Activated CD4-positive, CD25-positive, alpha-beta regulatory T cell treated with anti-CD3 and anti-CD28 coated beads, Interleukin-2, amount 50 U/mL, for 72 hours (primary cell): Measurements from ENCODE around the gene GOLGA5.
"Not testable (repeated sequence)": the region's sequence is repeated elsewhere in the genome, so short reads cannot be mapped to it uniquely, and the experiment has no call there.

ENCODE experiments used
- DNase-seq: peaks from one replicate; pipeline ENCODE4 v3.0.0; 2021

GOLGA5 gene

DNA sequence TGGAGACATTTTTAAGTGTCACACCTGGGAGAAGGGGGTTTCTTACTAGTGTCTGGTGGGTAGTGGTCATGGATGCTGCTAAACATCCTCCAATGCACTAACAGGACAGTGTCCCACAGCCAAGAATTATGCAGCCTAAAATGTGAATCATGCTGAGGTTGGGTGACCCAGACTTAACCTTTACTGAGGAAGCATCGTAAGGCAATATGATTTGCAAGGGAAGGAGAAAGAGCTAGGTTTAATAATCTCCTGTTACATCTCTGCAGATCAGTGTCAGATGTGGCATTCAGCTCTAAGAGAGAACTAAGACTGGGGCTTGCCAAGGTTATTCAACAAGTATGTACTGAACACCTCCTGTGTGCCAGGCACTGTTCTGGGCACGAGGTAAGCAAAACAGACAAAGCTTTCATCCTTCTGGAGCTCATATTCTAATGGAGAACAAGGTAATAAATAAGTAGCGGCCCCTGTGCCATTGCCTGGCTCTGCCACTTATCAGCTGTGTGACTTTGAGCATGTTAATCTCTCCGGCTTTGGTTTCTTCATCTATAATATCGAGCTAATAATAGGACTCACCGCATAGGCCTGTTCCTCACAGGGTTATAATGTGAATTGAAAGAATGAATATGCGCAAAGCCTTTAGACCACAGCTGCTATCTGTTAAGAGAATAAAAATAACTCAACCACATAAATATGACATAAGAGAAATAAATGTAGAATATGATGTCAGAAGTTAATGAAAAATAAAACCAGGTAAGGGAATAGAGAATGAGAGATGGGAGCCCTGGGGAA is 13.5 kb upstream of the GOLGA5 start:
- DNase-seq: no peak

DNA sequence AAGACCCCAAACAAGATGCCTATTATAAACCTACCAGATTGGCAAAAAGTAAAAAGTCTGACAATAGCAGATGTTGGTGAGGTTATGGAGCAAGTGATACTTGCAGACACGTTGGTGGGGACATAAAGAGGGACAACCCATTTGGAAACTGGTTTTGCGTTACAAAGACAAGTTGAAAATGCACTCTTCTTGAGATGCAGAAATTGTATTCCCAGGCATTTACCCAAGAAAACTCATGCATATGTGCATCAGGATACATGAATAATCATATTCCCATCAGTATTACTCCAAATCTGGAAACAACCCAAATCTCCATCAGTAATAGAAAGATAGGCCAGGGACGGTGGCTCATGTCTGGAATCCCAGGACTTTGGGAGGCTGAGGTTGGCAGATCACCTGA is 12.8 kb upstream of the GOLGA5 start:
- no peak for DNase-seq

DNA sequence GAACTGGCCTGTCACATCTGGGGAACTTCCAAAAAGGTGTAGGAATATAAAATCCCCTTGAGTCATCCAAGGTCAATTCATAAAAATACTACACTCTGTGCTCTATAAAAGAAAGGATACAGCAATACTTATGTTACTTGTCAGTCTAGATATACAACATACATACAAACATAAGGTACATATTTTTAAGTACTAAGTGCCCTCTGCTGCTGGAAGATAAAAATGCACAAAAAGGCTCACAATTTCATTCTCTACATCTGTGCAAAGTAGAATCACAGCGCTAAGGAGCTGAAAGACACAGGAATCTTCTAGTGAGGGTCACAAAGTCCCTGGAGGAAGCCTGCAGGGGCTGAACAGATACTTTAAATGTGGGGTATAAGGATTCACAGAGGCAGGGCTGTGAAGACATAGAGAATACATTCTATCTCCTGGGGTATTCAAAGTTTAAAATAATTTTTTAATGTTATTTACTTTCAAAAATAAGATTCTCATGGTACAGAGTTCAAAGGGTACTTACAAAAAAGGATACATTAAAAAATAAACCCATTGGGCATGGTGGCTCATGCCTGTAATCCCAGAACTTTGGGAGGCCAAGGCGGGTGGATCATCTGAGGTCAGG is 10.2 kb upstream of the GOLGA5 start:
- DNase-seq: no peak

GRCh38 chr14:92785667-92786426 is 8.3 kb upstream of the GOLGA5 start:
- DNase-seq: no peak

DNA sequence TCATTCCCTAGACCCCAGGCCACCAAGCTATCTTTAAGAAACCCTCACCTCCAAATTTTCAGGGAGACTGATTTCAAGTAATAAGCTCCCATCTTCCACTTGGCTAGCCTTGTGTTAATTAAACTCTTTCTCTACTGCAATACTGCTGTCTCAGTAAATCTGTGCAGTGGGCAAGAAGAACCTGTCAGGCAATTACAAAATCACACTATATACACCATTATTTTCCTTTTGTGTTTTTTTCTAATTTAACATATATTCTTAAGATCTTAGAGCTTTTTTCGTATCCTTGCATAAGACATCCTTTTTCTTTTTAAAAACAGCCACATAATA is 7.7 kb upstream of the GOLGA5 start:
- DNase-seq: no peak

DNA sequence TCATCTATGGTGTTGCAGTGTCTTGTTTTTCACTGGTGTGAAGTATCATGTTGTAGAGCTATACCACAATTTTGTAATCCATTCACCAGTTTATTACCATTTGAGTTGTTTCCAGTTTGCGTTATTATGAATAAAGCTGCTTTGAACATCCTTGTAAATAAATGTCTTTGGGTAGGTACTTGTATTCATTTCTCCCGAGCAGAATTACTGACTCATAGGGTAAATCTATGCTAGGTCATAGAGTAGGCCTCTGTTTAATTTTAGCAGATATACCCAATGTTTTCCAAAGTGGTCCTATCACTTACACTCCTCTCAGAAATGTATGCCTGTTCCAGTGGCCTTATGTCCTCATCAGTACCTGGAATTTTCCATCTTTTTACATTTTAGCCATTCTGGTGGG is 6.6 kb upstream of the GOLGA5 start:
- DNase-seq: no peak

DNA sequence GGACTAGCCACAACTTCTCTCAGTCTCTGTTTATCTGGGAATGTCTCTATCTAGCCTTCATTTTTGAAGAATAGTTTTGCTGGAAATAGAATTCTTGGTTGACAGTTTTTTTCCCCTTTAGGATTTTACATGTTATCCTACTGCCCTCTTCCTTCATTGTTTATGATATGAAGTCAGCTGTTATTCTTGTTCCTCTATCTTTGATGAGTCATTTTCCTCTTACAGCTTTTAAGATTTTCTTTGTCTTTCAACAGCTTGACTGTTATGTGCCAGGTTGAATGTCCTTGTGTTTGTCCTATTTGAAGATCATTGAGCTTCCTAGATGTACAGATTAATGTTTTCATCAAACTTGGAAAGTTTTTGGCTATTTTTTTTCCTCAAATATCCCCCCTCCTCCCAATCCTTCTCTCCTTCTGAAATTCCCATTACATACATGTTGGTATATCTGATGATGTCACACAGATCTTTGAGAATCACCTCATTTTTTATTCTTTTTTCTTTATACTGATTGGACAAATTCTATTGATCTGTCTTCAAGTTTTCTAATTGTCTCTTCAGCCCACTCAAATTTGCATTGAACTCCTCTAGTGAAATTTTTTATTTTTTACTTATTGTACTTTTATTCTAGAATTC is 4.5 kb upstream of the GOLGA5 start:
- DNase-seq: no peak

- DNase-seq: no peak
These were observed 1.2 kb upstream of the GOLGA5 start for GRCh38 chr14:92792885-92793284.

DNA sequence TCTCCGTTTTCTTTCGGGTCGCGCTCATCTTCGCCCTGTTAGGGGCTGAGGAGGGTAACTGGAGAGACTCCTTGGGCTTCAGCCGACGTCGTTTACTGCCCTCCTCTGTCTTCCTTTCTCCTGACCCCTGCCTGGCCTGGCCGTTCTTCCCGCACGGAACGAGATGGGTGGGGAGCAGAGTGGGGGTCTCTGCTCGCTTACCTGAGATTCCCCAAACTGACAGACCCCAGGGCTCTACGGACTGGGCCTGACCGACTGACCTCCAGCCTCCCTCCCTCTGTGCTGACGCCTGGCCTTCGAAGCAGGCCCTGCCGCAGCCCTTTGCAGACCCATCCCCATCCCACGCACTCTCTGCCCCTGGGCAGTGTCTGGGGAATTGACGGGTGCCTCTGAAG is 439 bp downstream of the GOLGA5 start:
- no peak for DNase-seq

DNA sequence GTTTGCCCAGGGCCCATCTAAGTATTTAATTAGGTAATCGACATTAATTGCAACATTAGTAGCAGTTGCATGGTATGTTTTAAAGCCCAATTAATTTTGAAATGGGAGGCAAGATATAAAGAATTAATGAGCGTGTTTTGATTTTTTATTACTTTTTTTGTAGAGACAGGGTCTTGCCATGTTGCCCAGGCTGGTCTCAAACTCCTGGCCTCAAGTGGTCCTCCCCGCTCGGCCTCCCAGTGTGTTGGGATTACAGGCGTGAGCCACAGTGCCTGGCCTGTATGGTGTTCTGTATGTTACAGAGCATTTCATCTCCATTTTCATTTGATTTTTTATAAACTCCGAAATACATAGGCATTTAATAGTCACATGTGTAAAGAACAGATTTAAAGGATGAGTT is 856 bp downstream of the GOLGA5 start:
- no peak for DNase-seq

DNA sequence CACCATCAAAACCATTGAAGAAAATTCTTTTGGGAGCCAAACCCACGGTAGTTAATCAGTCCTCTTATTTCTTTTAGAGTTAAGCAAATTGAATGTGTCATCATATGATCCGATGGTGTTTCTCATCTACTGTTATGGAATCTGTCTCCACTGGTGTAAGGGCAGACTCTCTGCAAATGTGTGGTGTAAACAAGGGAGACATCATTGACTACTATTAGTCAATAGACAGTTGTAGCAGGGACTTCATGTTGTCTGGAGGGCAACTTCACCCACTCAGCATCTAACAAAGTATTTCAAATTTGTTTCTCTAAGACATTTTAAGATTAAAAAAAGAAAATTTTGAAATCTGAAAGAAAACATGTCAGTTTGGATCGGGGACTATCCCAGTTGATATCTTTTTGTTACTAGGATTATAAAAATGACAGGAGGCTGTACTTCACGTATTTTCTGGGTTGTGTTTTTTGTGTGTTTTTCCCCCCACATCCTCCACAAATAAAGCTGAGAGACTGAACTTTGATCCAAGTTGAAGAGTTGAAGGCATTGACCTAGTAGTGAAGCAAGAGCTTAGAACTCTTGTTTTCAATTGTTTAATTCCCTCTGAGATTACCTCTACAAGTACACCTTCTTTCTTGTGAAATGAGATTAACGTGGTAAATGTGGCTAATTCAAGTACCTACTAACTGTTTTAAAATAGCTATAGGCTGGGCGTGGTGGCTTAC is 4.0 kb downstream of the GOLGA5 start:
- DNase-seq: no peak

GRCh38 chr14:92798811-92799210 is 4.7 kb downstream of the GOLGA5 start:
- DNase-seq: no peak

DNA sequence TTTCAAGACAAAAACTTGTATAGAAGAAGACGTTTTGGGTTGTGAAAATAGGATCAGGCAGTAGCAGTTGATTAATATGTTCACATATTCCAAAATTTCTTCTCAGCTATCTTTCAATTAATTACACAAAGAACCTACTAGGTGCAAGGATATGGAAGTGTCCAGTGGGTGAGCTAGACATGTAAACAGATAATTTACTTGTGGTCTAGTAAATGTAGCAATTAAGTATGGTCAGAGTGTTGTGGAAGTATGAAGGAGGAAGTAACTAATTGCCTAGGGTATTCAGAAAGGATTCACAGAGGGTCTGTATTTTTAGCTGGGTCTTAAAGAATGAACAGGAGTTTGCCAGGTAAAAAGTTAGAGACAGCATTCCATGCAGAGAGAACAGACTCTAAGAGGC is 5.9 kb downstream of the GOLGA5 start:
- no peak for DNase-seq

GRCh38 chr14:92800525-92800924 is 6.4 kb downstream of the GOLGA5 start:
- DNase-seq: no peak

GRCh38 chr14:92801917-92802316 is 7.8 kb downstream of the GOLGA5 start:
- no peak for DNase-seq

GRCh38 chr14:92802678-92803077 is 8.6 kb downstream of the GOLGA5 start:
- no peak for DNase-seq

- no peak for DNase-seq
These were observed 19.1 kb downstream of the GOLGA5 start for GRCh38 chr14:92813201-92813600.

DNA sequence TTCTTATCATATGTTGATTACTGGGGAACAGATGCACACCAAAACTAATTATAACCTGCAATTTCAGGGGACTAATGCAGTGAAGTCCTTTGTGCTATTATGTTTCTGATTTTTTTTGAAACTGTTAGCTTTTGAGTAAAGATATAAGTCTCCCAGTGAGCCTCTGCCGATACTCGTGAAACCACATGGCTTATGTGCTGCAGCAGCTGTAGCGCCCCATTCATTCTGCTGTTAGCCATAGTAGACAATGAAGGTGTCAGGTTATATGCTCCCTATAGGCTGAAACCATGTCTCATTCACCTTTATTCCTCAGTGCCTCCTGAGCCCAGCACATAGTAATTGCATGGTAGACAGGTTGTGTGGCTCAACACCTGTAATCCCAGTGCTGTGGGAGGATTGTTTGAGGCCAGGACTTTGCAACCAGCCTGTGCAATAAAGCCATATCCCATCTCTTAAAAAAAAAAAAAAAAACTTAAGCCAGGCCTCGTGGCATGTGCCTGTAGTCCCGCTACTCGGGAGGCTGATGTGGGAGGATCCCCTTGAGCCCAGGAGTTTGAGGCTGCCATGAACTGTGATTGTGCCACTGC is 25.0 kb downstream of the GOLGA5 start:
- DNase-seq: no peak

GRCh38 chr14:92819680-92820535 is 25.8 kb downstream of the GOLGA5 start:
- DNase-seq: not testable (repeated sequence)

GRCh38 chr14:92820536-92820840 is 26.4 kb downstream of the GOLGA5 start:
- DNase-seq: not testable (repeated sequence)

DNA sequence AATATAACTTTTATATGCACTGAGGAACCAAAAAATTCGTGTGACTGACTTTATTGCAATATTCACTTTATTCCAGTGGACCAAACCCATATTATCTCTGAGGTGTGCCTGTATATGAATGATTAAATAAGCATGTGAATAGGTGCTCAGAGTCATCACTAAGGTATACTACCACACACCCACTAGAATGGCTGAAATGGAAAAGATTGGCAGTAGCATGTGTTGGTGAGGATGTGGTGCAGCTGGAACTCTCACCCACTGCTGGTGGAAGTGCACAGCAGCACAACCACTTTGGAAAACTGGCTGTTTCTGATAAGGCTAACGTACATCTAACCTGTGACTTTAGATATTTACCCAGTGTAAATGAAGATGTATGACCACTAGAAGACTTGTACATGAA is 36.8 kb downstream of the GOLGA5 start:
- no peak for DNase-seq
